Measurements from ENCODE around the gene IGF1.
A peak's percentile ranks its signal among the peaks of the same experiment; 100 is the strongest.

IGF1 gene

DNA sequence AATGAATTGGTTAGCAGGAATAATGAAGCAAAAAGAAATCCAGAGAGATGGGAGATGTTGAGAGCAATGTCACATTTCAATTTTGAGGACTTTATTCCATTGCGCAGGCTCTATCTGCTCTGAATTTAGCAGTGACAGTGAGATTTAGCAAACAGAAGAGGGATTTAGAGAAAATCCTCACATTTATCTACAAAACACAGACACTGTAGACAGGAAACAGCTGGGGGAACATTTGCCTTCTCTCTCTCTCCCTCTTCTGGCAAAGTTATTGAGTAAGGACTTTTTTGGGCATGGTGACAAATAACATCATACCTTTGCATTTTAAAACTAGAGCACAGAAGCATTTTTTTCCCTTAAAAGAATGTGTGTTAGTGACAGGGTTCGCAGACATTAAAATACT lies at the start of gene IGF1:
Gene IGF1, minus strand, starts transcription at position 158 of the 400 bp plus-strand sequence. CDS start 182 bp downstream, outside the sequence.
- DNase-seq = no peak

DNA sequence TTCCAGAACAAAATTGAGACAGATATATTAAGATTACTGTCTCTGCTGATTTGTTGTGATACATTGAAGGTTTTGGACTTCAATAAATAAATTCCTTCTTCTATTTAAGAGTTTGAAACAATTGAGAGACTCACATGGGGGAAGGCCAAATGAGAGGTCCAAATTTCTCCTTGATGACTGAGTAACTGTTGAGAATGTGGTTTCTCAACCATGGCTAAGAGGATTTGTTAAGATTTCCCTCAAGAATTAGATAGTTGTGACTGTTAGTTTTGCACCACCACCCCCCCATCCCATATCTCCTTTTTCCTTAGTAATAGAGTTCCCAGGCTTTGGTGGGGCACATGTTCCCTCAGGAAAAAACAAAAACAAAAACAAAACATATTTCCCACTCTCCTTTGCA lies 47.7 kb upstream of the IGF1 start:
- DNase-seq = no peak

DNA sequence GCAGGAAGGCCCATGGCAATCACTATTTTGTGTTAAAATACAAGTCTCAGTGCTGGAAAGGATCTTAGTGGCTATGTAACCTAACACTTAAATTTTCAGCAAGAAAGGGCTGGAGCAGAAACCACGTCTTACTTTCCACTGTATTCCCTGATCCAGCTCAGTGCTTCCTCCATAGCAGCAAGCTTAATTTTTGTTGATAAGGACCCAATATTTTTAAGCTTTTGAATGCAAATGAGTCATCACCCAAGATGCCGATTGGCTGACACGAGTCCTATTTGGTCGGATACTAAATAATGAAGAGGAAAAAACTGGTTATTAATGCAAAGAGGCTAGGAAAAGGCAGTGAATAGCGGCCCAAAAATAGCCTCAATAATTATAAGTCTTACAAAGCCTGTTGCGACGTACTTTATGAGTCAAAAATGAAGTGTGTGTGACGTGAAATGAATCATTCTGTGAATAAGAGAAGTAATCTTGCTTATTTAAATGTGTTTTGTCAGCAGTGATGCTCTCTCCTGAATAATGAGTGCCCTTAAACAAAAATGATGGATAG lies 46.9 kb upstream of the IGF1 start:
- DNase-seq = no peak

DNA sequence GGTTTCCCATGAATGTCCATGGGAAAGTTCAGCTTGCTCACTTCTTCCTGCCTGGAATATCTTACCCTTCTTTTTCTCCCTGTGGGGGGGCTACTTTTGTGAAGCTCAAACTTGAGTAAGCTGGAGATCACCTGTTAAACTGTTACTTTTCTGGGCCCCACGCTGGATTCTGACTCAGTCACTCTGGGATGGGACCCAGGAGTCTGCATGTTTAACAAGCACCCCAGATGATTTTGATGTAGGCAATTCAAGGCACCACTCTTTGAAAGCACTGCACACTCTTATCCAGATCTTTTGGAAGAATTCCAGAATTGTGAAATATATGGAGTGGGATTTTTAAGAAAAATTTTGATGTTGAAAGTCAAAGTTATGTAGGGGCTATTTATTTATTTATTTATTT lies 46.3 kb upstream of the IGF1 start:
- no peak for DNase-seq

DNA sequence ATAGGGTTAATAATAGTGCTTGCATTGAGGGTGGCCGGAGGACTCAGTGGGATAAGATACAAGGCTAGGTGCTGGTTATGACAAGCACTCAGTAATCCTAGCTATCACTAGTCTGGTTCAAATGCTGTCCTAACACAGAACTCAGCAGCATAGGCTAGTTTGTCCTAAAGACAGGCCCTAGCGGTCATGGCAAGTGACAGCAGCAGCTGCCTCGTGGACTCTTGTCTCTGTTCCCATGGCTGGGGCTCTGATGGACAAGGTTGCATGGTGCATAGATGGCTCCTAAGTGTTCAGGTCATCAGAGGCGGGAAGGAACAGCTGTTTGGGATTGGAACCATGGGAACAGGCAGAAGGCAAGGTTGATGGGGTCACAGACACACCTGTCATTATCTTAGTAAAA lies 42.4 kb upstream of the IGF1 start:
- DNase-seq = no peak

DNA sequence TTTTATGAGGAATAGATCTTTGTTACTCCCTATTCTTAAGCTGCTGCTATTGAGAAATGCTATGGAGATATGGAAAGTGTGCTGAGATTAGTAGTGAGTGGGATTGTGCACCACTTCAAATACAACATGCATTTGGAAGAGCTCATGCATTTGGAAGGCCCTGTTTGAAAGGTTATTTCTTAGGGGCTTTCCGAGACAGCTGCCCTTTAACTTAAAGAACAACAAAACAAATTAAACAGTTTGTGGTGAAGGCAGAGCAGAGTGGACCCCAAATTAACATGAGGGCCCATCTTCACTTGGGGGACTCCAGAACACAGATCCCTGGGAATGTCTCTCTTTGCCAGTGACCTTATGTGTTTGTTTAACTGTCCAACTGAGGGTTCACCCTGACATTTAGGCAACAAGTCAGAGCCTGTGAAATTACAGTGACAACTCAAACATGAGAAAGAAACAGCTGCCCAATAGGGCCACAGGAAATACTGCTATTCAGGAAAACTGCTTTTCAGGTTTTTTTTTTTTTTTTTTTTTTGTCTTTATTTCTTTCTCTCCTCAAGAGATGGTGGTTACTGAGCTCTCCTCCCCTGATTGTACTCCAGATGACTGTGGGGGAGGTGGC lies 41.4 kb upstream of the IGF1 start:
- no peak for DNase-seq

DNA sequence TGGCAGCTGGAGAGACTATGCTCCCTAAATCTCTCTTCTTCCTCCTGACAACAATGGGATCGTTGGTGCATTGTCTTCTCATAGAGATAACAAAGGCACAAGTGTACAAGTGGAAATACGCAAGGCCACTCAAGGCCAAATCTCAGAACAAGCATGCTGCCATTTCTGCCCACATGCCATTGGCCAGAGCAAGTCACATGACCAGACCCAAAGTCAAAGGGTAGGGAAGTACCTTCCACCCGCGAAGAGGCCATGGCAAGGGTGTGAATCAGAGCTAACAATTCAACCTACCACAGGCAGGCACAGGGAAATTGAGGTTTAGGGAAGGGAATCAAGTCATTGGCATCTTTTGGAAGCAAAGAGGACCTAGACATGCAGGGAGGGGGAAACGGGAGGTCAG lies 38.5 kb upstream of the IGF1 start:
- no peak for DNase-seq

DNA sequence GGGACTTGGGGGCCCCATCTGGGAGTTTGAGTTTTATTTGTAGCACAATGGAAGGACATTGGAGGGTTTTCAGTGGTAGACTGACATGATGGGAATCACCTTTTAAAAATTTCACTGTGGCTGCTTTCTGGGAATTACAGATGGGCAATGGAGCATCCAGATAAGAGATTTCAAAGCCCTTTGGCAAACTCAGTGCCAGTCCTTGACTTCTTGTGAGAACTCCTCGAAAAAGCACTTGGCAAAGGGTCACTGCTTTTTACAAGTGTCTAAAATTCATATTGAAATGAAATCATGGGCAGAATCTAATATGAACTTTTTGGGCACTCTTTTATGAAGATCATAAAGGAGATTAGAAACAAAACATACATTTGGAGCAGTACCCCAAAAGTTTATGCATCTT lies 34.3 kb upstream of the IGF1 start:
- no peak for DNase-seq

DNA sequence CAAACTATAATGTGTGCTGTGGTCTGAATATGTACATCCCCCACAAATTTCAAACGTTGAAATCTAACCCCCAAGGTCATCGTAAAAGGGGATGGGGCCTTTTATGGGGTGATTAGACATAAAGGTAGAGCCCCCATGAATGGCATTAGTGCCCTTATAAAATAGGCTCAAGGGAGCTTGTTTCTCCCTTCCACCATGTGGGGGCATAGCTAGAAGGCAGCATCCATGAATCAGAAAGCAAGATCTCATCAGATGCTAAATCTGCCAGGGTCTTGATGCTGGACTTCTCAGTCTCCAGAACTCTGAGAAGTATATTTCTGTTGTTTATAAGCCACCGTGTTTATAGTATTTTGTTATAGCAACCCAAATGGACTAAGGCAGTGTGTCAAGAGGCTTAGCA lies 33.4 kb upstream of the IGF1 start:
- no peak for DNase-seq

DNA sequence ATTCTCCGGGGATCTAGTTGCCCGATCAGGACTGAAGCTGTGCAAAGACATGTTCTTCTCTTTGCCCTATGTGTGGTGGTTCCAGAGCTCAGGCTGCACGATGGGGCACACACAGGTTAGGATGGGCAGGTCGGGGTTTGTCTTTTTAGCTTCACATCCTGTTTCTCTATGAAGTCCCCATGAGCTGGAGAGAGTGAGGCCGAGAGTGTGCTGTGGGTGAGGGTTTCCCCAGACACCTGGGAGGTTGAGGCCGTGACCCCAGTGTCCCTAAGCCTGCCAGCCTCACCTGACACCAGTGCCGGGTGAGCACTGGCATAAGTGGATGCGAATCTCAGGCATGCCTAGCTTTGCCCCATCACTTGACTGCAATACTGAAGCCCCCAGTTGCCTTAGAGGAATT lies 32.9 kb upstream of the IGF1 start:
- DNase-seq = no peak

DNA sequence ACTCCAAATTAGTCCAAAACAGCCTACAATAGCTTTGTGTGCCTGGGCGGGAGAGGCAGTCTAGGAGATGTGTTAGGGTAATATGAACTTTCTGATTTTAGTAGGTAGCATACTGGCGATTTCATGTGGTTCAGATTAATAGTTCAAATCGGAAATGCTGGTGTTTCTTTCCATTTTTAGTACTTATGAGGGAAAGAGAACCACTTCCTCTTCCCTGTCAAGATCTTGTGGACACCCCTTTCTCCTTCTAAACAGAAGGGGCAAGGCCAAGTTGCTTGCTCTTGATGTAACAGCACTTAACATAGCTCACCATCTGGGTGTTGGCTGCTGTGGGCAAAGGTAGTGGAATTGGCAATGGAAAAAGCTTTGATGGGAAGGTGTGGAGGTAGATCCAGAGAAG lies 32.2 kb upstream of the IGF1 start:
- no peak for DNase-seq

DNA sequence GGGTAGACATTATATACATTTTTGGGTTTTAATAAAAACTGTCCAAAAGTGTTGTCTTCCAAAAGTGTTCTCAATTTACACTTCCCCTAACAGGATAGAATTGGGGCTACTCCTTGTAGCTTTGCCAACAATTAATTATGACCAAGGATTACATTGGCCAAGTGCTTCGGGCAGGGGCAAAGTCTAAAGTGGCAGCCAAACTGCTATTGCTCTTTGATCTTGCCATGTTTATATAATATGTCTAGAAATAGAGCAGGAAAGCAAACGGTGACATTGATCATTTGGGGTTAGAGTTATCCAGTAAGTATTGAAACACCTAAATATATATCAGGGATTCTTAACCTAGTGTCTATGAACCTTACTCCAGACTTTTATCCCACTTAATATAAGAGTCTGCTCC lies 31.2 kb upstream of the IGF1 start:
- DNase-seq = no peak

DNA sequence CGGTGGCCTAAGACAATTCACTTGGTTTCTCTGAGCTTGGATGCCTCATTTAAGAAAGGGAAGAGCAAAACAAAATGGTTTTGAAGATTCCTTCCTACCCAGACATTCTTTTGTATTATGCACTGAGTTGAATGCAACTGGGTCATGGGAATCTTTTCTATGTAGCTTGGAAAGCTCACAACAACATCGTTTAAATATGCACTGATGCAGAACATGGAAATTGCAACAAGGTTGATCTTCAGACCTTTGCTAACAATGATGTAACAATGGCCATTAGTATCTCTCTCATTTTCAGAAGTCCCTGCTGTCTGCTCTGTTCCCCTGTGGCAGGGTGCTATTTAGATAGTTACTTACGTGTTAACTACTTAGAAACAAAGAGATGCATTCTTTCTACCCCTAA lies 30.1 kb upstream of the IGF1 start:
- DNase-seq = peak; percentile 10

DNA sequence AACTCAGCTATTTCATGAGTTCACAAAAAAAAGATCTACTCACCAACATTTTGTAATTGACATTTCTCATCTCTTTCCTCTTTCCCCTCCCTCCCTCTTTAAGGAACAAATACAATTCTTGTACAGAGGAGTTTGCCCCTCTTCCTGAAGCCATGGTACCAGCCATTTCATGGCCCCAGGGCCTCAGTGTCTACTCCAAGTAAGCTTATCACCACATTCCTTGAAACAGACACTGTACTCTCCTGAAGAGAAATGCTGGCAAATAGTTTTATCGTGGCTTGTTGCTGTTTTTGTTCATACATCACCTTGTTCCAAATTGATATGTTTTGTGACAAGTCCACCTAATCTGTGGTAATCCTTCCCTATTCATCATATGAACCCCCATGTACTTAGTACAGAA lies 29.7 kb upstream of the IGF1 start:
- no peak for DNase-seq

DNA sequence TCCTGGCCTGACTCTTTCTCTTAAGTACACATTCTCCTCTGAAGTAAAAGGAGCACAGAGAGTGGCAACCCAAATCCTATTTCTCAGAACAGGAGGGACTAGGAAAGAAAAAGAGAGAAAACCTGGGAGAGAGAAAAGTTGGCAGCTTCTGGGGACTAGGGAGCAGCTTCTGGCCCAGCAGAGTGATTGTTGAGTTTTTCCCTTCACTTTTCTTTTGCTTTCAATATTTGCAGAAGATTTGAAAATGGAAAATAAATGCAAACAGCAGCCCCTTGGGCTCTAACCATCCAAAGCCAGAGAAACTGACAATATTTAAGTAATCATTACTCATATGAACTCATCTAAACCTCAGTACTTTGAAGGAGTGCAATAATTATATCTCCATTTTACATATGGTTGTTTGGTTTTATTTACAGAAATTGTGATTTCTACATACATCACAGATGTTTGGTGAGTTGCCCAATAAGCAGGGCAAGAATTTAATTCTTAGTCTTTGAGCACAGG lies 28.8 kb upstream of the IGF1 start:
- no peak for DNase-seq

DNA sequence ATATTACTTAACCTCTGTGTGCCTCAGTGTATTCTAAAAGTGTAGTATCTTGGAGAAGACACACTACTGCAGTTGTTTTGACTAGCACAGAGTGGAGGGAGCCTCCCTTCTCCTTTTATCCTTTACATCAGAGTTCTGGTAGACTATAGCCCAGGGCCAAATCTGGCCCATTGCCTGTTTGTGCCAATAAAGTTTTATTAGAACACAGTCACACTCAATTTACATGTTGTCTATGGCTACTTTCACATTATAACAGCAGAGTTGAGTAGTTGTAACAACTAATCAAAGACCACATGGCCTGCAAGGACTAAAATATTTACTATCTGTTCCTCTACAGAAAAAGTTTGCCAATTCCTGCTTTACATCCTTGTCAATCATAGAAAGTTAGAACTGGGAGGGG lies 27.7 kb upstream of the IGF1 start:
- no peak for DNase-seq

DNA sequence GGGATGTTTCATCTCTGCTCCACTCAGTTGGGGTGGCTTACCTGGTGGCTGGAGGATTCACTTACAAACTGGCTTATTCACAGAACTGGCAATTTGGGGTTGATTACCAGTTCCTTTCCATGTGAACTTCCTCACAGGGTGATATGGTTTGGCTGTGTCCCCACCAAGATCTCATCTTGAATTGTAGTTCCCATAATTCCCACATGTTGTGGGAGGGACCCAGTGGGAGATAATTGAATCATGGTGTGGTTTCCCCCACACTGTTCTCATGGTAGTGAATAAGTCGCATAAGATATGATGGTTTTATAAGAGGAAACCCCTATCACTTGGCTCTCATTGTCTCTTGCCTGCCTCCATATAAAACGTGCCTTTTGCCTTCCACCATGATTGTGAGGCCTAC lies 26.9 kb upstream of the IGF1 start:
- no peak for DNase-seq

DNA sequence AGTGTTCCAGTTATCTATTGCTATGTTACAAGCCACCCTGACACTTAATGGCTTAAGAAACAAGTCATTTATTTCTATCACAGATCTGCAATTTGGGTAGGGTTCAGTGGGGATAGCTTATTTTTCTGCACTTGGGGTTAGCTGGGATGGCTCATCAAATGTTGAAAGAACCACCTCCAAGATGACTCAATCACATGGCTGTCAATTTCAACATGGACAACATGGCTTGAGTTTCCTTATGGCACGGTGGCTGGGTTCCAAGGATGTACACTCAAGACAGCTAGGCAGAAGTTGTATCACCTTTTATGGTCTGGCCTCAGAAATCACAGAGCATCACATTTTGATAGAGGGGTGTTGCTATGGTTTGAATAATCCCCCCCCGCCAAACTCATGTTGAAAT lies 24.5 kb upstream of the IGF1 start:
- no peak for DNase-seq

DNA sequence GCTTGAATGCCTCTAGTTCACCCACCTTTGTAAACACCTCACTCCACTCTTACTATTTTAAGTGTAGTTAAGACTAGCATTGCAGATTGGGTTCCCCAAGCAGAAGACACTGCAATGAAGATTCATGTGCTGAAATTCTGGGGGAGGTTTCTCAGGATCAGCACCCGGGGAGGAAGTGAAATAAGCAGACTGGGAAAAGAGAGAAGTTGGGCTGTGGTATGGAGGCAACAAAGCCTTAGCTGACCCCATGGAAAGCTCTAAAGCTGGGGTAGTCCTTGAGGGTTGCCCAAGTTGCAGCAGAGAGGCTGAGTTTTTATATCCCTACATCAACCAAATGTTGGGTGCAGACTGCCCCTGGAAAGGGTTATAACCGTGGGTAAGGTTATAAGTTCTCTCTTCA lies 23.9 kb upstream of the IGF1 start:
- DNase-seq = no peak

DNA sequence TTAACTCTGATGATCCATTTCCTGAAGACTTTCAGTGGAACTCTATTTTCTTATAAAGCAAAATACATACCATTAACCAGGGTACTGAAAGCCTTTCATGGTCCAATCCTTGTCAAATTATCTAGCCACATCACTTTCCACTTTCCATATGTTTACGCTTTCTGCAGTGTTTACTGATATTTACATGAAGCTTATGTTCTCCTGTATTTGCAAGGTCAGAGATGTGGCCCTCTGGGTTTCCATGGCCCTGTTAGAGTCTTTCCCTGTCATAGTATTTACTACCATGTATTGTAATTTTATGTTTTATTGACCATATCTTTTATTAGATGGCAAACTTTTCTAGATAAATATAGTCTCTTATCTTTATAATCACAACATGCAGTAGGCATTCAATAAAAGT lies 23.5 kb upstream of the IGF1 start:
- no peak for DNase-seq

DNA sequence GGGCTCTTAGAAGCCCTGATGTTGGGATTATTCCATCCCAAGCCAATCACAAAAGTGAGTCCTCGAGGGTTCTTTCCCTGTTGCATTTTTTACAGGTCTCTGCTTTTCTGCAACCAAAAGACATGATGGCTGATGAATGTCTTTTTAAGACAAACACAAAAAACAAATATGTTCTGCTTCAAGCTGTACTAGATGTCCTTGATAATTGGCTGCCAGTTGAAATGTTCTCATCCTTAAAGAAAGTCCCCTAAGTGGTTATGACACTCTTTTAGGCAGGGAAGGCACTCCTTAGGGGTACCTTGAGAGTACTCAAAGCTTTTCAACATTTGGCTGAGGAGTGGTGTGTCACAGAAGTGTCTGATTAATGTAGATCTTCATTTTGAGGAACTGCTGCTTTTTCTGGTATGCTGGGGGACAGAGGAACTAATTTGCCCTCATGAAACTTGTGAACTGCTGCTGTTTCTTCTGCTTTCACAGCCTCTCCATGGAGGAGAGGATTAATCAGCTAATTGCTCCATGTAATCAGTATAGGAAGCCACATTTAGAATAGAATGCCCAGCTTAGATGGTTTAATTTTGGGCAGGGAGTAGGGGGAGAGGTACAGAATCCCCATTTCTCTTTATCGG lies 22.8 kb upstream of the IGF1 start:
- DNase-seq = no peak

DNA sequence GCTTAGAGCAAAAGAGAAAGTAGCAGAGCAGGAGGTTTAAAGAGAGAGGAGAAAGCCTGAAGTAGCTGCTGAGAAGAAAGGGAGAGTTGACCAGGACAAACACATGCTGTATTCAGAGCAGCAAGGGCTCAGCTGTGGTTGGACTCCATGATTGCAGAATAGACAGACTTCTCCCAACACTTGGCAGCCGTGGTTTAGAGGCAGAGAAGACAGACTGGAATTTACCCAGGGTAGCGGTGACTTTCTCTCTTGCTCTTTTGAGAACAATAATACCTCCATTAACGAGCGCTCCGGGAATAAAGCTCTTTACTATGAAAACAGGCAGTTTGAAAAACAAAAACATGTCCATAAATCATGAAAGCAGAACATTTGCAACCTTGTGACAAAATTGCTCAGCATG lies 21.4 kb upstream of the IGF1 start:
- no peak for DNase-seq

DNA sequence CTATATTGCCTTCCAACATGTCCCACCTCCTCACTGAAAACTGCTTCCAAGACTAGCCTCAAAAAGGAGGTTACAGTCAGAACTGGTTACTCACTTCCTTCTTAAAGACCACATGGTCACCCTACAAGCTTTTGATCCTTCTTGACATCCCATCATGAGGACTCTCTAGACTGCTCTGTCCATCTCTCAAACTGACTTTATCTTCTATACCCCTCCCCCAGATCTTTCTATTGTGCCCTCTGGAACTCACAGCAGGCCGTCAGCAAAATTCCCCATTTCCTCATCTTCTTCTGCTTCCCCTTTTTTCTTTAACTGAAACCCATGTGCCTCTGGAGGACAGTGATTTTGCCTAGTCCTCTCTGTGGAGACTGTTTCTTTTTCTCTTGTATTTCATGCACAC lies 18.1 kb upstream of the IGF1 start:
- no peak for DNase-seq

DNA sequence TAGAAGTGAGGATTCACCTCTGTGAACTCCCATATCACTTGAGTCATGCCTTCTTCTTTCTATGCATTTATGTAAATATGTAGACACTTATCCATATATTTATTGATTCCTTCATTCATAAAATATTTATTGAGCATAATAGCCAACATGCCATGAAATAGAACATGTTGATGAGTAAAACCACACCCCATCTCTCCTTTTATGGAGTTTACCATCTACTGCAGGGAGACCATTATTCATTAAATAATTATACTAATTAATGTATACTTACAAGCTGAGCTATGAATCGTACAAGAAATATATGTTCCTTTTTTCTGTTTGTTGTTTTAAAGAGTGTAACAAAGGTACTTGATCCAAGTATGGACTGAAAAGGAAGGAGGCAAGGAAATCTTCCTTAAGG lies 17.4 kb upstream of the IGF1 start:
- no peak for DNase-seq

DNA sequence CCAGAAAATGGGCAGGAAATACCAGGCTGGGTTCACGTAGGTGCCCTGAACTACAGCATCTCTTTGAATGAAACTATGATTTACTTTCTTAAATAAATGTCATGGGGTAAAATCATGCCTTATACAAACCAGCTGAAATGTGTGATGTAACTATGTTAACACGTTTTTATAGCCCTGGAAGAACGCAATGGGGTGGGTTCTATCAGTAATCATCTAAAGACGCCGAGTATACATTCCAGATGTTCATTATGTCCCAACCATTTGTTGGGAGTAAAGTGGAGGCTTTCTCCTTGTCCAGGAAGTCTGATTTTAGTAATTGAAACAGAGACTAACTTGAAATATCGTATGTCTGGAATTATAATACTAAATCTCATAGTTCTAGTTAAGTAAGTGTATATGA lies 16.2 kb upstream of the IGF1 start:
- no peak for DNase-seq

All from retina (tissue), 1 donor.